ENCODE measurements around the gene EPN3. TPM values are rescaled to one million over a fixed set of nuclear protein-coding genes. Genes with fewer than 3 reads are reported as not detected.

Gene EPN3
- polyA plus RNA-seq, 1 donor = 3.3 TPM

DNA sequence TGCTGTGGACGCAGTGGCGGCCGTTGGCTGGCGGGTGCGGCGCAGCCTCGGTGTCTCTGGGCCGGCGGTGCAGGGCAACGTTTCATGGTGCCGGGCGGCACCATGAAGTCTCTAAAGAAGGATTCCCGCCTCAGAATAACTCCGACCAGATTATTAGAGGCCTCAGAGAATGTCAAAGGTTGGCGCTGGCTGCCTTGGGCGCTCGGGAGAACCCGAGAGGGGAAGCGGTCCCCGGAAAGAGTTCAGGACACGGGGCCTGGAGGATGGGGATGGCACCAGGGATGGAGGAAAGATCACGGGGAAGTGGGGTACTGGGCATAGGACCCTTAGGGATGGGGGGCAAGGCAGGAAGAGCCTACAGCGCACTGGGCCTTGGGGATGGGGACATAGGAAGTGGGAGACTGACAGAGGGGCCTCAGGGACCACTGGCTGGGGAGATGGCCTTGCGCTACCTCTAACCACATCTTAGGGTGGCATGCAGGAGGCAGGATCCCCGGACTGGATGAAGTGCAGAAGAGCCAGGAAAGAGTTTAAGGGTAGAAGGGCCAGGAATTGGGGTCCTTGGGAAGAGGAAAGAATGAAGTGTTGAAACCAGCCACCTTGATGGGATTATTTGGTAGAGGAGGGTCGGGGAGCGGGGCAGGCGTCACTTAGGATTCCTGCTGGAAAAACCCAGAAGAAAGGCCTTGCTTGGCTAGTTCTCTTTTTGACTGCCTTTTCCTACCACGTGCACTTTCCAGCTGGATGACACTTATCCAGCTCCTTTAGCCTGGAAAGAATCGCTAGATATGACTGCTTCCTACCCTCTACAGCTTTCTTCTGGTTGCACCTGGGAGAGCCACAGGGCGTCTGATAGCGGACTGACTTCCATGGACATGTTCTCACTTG, 23.7 kb upstream of the EPN3 start:
- H3K4me3 ChIP-seq (ENCODE audit: low read length) = peak overlapping the region; percentile 41
- H3K4me1 ChIP-seq (ENCODE audit: control insufficient read depth, insufficient read depth, low read length) = peaks cover 31% of the 10 kb centered on the region
- WGBS (ENCODE audit: insufficient coverage, low lambda C conversion rate) = 79% methylated on average over 5 of the region's 32 CpGs
- H3K27me3 ChIP-seq (ENCODE audit: control insufficient read depth, insufficient read depth, low read length) = no peaks in the 10 kb centered on the region
- DNase-seq = no peak
- H3K36me3 ChIP-seq (ENCODE audit: control insufficient read depth, insufficient read depth, low read length) = no peaks in the 10 kb centered on the region
- peak overlapping the region; percentile 56 for H3K27ac ChIP-seq (ENCODE audit: low read length)
- H3K9me3 ChIP-seq (ENCODE audit: control insufficient read depth, low read depth, low read length) = no peaks in the 10 kb centered on the region

DNA sequence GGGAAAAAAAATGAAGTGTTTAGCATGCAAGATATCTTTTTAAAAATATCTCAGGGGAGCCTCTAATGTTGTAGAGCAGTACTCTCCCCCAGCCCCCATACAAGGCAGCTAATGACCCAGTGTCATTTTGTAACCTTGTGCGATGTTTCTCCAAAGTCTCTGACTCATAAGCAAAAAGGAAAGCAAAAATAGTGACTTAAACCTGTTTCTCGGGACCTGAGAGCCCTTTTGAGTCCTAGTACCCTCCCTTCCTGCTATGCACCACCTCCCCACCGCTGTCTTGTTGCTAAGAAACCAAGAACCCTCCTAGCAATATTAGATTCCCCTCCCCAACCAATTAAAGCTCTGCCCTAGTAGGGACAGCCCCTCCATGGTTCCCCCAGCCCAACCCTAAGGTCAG, 21.5 kb upstream of the EPN3 start:
- no peak overlapping the region for H3K27ac ChIP-seq (ENCODE audit: low read length)
- peak in 1 of 2 donors; percentile 67 for DNase-seq

DNA sequence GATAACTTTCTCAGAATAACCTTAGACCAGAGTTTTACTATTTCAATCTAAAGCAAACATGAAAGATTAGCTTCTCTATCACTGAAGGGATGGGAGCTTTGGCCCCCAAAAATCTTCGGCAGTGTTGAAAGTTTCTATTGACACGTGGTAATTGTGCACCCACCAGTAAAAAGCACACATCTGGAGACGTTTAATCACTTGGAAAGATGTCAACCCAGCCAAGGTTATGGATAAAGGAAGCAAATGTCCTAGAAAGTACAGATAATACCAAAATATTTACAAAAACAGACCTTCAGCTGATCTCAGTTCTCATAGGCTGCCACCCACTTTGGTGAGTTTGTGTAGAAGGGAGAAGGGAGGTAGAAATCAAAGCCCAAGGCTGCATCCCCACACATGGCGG, 19.0 kb upstream of the EPN3 start:
- H3K9me3 ChIP-seq (ENCODE audit: control insufficient read depth, low read depth, low read length) = no peaks in the 10 kb centered on the region
- WGBS (ENCODE audit: insufficient coverage, low lambda C conversion rate) = 17% methylated on average over 2 of the region's 4 CpGs
- DNase-seq = no peak
- peaks cover 8% of the 10 kb centered on the region for H3K4me1 ChIP-seq (ENCODE audit: control insufficient read depth, insufficient read depth, low read length)
- H3K36me3 ChIP-seq (ENCODE audit: control insufficient read depth, insufficient read depth, low read length) = no peaks in the 10 kb centered on the region
- H3K27ac ChIP-seq (ENCODE audit: low read length) = no peak overlapping the region
- H3K27me3 ChIP-seq (ENCODE audit: control insufficient read depth, insufficient read depth, low read length) = no peaks in the 10 kb centered on the region
- H3K4me3 ChIP-seq (ENCODE audit: low read length) = no peak overlapping the region

More for the DNA sequence above, 21.5 kb upstream of the EPN3 start:
- no CpG with 5 or more reads among the region's 3 CpGs for WGBS (ENCODE audit: insufficient coverage, low lambda C conversion rate)
- no peaks in the 10 kb centered on the region for H3K9me3 ChIP-seq (ENCODE audit: control insufficient read depth, low read depth, low read length)
- H3K36me3 ChIP-seq (ENCODE audit: control insufficient read depth, insufficient read depth, low read length) = no peaks in the 10 kb centered on the region
- H3K4me1 ChIP-seq (ENCODE audit: control insufficient read depth, insufficient read depth, low read length) = peaks cover 18% of the 10 kb centered on the region
- H3K4me3 ChIP-seq (ENCODE audit: low read length) = no peak overlapping the region
- no peaks in the 10 kb centered on the region for H3K27me3 ChIP-seq (ENCODE audit: control insufficient read depth, insufficient read depth, low read length)

DNA sequence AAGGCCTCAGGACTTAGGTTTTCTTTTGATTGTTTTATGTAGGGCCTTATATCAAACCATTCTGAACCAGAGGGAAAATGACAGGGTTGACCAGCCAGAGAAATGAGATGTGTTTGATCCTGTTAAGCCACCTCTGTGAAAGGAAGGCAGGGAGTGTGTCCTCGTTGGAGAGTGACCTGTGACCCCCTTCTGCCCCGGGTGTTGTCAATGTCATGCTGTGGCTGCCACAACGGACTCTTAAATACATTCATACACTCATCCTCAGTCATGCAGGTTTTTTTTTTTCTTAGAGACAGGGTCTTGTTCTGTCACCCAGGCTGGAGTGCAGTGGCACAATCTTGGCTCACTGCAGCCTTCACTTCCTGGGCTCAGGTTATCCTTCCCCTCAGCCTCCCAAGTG, 18.1 kb upstream of the EPN3 start:
- DNase-seq = no peak
- Histone ChIP-seq H3K27me3 (ENCODE audit: control insufficient read depth, insufficient read depth, low read length) (no peaks in the 10 kb centered on the region), H3K36me3 (ENCODE audit: control insufficient read depth, insufficient read depth, low read length) (no peaks in the 10 kb centered on the region), H3K4me3 (ENCODE audit: low read length) (no peak overlapping the region), H3K9me3 (ENCODE audit: control insufficient read depth, low read depth, low read length) (no peaks in the 10 kb centered on the region), H3K27ac (ENCODE audit: low read length) (no peak overlapping the region), H3K4me1 (ENCODE audit: control insufficient read depth, insufficient read depth, low read length) (peaks cover 5% of the 10 kb centered on the region)
- WGBS (ENCODE audit: insufficient coverage, low lambda C conversion rate) = no CpG with 5 or more reads among the region's 3 CpGs

DNA sequence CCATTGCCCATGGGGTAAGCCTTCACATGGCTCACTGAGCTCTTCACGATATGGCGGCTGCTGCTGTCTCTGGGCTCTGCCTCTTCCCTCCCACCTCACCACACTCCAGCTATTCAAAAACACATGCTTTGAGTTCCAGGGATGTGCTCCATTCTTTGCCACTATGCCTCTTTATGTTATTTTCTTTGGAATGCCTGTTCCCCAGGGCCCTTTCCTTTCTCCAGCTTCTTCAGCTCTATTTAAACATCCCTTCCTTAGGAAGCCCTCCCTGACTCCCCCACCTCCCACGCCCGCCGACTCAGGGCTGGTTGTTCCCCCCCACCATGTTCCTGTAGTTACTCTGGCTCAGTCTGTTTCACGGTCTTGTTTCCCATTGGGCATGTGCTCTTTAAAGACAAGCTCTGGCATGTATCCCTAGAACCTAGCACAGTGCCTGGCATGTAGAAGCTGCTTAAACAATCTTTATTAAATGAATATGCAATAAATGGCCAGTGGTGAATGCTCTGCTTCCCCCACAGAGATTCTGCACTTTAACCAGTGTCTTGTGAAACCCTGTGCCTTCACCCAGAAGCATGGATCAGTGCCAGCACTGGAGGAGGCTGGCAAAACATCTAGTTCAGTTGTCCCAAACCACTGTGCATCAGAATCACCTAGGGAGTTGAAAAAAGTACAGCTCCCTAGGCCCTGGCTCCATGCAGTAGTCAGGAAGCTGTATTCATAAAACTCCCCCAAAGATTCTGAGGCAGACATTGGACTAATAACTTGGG, 17.4 kb upstream of the EPN3 start:
- WGBS (ENCODE audit: insufficient coverage, low lambda C conversion rate) = no CpG with 5 or more reads among the region's 6 CpGs
- no peak for DNase-seq
- no peaks in the 10 kb centered on the region for H3K27me3 ChIP-seq (ENCODE audit: control insufficient read depth, insufficient read depth, low read length)
- H3K9me3 ChIP-seq (ENCODE audit: control insufficient read depth, low read depth, low read length) = no peaks in the 10 kb centered on the region
- H3K4me3 ChIP-seq (ENCODE audit: low read length) = no peak overlapping the region
- peaks cover 5% of the 10 kb centered on the region for H3K4me1 ChIP-seq (ENCODE audit: control insufficient read depth, insufficient read depth, low read length)
- H3K36me3 ChIP-seq (ENCODE audit: control insufficient read depth, insufficient read depth, low read length) = no peaks in the 10 kb centered on the region
- H3K27ac ChIP-seq (ENCODE audit: low read length) = no peak overlapping the region

DNA sequence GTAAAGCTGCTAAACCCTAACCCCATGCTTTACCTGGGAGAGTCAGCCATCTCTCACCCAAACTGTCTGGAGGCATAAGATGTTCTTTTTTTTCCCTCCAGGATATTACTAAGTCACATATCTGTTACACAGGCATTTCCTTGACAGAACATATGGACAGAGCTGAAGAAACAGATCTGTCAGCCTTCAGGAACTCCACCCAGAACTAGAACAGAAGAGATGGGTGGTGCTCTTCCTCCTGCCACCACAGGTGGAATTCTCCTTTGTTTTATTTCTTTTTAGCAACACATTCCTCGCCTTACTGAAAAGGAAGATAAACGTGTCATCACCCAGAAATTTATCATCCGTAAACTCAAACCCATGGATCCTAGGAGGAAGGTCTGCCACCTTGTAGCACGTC, 15.5 kb upstream of the EPN3 start:
- no CpG with 5 or more reads among the region's 4 CpGs for WGBS (ENCODE audit: insufficient coverage, low lambda C conversion rate)
- DNase-seq = no peak
- Histone ChIP-seq H3K9me3 (ENCODE audit: control insufficient read depth, low read depth, low read length) (no peaks in the 10 kb centered on the region), H3K4me1 (ENCODE audit: control insufficient read depth, insufficient read depth, low read length) (no peaks in the 10 kb centered on the region), H3K27me3 (ENCODE audit: control insufficient read depth, insufficient read depth, low read length) (no peaks in the 10 kb centered on the region), H3K36me3 (ENCODE audit: control insufficient read depth, insufficient read depth, low read length) (no peaks in the 10 kb centered on the region), H3K27ac (ENCODE audit: low read length) (no peak overlapping the region), H3K4me3 (ENCODE audit: low read length) (no peak overlapping the region)

DNA sequence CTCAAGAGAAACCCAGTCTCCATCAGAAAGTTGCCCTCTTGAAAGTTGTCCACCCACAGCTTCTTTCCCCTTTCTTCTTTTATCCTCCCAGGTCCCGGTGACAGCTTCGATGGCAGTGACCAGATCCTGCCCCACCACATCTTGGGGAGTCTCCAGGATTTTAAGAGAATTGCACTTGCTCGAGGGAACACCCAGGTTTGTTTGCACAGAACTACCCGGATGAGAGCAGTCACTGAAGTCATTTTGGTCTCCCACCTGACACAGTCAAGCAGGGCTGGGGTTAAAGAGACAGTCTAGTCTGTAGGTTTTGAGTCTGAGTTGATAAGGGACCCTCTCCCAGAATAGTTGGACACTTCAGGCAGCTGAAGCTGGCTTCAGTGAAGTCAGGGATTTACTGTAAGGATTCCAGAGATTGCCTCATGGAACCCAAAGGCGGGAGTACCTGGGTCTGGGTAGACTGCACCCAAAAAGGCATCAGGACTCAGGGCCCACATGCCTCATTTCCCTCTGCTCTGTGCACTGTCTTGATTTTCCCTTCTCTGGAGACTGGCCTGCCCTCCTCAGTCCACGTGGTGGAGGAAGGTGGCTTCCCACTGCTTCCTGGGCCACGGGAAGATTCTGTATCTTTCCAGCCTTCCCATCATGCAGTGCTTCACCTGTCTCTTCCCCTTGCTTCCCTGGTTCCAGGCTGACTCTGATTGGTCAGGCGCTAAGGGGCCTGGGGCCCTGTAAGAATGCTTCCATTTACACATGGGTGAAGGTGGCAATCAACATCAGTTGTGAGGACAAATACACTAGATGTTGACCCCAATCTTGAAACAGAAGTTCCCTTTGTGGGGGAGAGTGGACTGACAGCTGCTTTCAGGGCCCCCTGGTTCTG, 14.8 kb upstream of the EPN3 start:
- H3K27ac ChIP-seq (ENCODE audit: low read length) = peak overlapping the region; percentile 4
- DNase-seq = no peak
- WGBS (ENCODE audit: insufficient coverage, low lambda C conversion rate) = no CpG with 5 or more reads among the region's 8 CpGs
- no peaks in the 10 kb centered on the region for H3K36me3 ChIP-seq (ENCODE audit: control insufficient read depth, insufficient read depth, low read length)
- H3K4me1 ChIP-seq (ENCODE audit: control insufficient read depth, insufficient read depth, low read length) = no peaks in the 10 kb centered on the region
- H3K9me3 ChIP-seq (ENCODE audit: control insufficient read depth, low read depth, low read length) = no peaks in the 10 kb centered on the region
- H3K27me3 ChIP-seq (ENCODE audit: control insufficient read depth, insufficient read depth, low read length) = no peaks in the 10 kb centered on the region
- no peak overlapping the region for H3K4me3 ChIP-seq (ENCODE audit: low read length)

DNA sequence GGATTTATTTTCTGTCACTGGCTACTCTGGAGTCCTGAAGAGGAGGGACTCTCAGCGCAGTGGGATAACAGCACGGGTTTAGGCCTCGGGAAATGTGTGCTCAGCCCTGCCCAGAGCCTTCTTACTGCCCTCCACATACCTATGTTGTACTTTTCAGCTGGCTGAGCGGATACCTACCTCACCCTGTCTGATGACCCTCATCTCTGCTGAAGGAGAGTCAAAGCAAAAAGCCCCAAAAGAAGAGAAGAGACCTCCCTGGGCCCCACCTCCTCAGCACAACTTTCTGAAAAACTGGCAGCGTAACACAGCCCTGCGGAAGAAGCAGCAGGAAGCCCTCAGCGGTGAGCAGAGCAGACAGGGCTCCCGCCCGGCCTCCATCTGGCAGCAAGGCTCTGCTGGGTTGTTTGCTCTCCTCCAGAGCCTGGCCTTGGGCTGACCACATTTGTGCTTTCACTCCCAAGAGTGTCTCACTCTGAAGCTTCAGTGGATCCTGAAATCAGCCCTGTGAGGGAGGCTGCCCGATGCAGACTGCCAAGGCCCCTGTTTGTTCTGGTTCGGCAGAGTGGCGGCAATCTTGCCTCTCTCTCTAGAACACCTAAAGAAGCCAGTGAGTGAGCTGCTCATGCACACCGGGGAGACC, 14.0 kb upstream of the EPN3 start:
- WGBS (ENCODE audit: insufficient coverage, low lambda C conversion rate) = no CpG with 5 or more reads among the region's 13 CpGs
- peak overlapping the region; percentile 4 for H3K27ac ChIP-seq (ENCODE audit: low read length)

DNA sequence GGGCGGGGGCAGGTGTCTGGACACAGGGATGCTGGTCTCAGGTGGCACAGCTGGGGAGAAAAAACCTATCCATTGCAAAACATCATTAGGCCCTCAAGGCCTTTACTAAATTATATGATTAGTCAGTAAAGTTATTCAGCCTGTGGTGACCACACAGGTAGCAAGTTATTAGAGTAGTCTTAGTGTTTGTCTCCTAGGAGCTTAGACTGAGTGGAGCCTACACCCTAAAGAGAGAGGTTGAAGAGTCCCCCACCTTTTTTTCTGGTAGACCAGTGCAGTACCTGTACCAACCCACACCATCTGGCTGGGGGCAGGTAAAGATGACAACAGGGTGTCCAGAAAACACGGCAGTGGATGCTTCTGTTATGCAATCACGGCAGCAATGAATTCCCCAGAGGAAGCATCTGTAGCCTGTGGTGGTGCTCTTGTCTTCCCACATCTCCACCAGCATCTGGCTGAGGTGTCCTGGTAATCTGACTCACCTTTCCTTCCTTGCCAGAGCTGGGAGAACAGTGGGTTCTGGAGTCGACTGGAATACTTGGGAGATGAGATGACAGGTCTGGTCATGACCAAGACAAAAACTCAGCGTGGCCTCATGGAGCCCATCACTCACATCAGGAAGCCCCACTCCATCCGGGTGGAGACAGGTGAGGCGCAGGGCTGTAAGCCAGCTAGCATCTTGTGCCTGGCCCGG, 13.2 kb upstream of the EPN3 start:
- WGBS (ENCODE audit: insufficient coverage, low lambda C conversion rate) = no CpG with 5 or more reads among the region's 8 CpGs
- H3K27ac ChIP-seq (ENCODE audit: low read length) = no peak overlapping the region
- H3K4me1 ChIP-seq (ENCODE audit: control insufficient read depth, insufficient read depth, low read length) = no peaks in the 10 kb centered on the region
- no peak for DNase-seq
- H3K36me3 ChIP-seq (ENCODE audit: control insufficient read depth, insufficient read depth, low read length) = no peaks in the 10 kb centered on the region
- H3K9me3 ChIP-seq (ENCODE audit: control insufficient read depth, low read depth, low read length) = no peaks in the 10 kb centered on the region
- no peaks in the 10 kb centered on the region for H3K27me3 ChIP-seq (ENCODE audit: control insufficient read depth, insufficient read depth, low read length)
- H3K4me3 ChIP-seq (ENCODE audit: low read length) = no peak overlapping the region

More for the DNA sequence above, 14.0 kb upstream of the EPN3 start:
- peak in 1 of 2 donors; percentile 31 for DNase-seq
- Histone ChIP-seq H3K27me3 (ENCODE audit: control insufficient read depth, insufficient read depth, low read length) (no peaks in the 10 kb centered on the region), H3K4me1 (ENCODE audit: control insufficient read depth, insufficient read depth, low read length) (no peaks in the 10 kb centered on the region), H3K36me3 (ENCODE audit: control insufficient read depth, insufficient read depth, low read length) (no peaks in the 10 kb centered on the region), H3K4me3 (ENCODE audit: low read length) (no peak overlapping the region), H3K9me3 (ENCODE audit: control insufficient read depth, low read depth, low read length) (no peaks in the 10 kb centered on the region)

Data from large intestine (tissue), 3 donors.